H7 (cell line): ENCODE data around the gene THRB. TPM values are rescaled to one million over a fixed set of nuclear protein-coding genes. Genes with fewer than 3 reads are reported as not detected.
A peak's percentile ranks its signal among the peaks of the same experiment; 100 is the strongest.

Experiments used
- DNase-seq: peaks from one replicate; pipeline ENCODE4 v3.0.0; 2012
- H3K27me3 ChIP-seq: 2 replicates; pipeline ENCODE4 v1.6.0; 2011; ENCODE audit warnings: mild to moderate bottlenecking, low read length; ENCODE audit not compliant: control insufficient read depth, insufficient read depth
- H3K36me3 ChIP-seq: replicated peaks from 2 replicates; pipeline ENCODE4 v1.5.1; 2011; ENCODE audit warnings: low read length; ENCODE audit not compliant: control insufficient read depth, insufficient read depth
- H3K4me3 ChIP-seq: 2 replicates; pipeline ENCODE4 v1.5.1; 2011; ENCODE audit warnings: low read depth, mild to moderate bottlenecking, control low read depth, low read length, moderate library complexity; ENCODE audit not compliant: insufficient read depth
- total RNA-seq: library from RNA; depleted of rRNA; stranded (reverse); fragments of >200 nt; shearing (Covaris generic); gene quantifications from 2 replicates; pipeline ENCODE4 v1.2.3, GENCODE V29; 2014

Gene THRB
- total RNA-seq, 1 experiment from 2014 or later = 1.0 TPM

DNA sequence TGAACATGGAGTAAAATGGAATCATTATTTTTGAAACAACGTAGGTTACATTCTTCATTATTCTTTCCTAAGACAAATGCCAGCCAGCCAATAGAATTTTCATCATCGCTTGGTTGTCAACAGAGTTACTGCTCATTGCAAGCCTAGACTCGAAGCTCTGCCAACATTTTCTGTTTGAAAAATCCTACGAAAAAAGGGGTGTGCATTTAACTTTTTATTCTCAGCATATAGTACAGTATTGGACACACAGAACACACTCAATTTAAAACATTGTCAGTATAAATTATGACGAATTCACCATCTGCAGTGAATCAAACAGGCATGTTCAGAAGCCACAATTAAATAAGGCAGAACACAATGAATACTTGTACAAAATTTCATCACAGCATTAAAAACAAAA, 317.4 kb downstream of the THRB start:
- DNase-seq = no peak
- Histone ChIP-seq H3K27me3 (no peaks in the 10 kb centered on the region), H3K36me3 (no peaks in the 10 kb centered on the region), H3K4me3 (no peak overlapping the region)

- Histone ChIP-seq H3K4me3 (no peak overlapping the region), H3K36me3 (no peaks in the 10 kb centered on the region), H3K27me3 (no peaks in the 10 kb centered on the region)
- no peak for DNase-seq
Measured at GRCh38 chr3:24174614-24175013, 320.0 kb downstream of the THRB start.

DNA sequence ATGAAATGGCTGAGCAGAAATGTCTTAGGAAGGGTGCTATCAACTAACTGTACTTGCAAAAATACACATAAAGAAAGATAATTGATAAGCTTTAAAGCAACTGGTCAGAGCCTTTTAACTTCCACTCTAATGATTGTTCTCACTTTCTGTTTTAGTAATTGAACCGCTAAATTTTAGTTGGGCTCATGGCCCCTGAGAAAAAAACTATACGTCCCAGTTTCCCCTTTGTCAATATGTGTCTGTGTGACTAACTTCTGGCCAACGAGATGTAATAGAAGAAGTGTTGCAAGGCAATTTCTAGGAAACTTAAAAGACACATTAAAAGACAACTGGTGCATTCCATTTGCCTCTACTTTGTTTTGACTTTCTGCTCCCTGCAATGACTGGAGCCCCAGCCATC, 325.7 kb downstream of the THRB start:
- no peaks in the 10 kb centered on the region for H3K36me3 ChIP-seq
- no peak overlapping the region for H3K4me3 ChIP-seq
- DNase-seq = no peak
- no peaks in the 10 kb centered on the region for H3K27me3 ChIP-seq

- Histone ChIP-seq H3K4me3 (no peak overlapping the region), H3K27me3 (no peaks in the 10 kb centered on the region), H3K36me3 (no peaks in the 10 kb centered on the region)
- DNase-seq = no peak
Measured at GRCh38 chr3:24167429-24167828, 327.2 kb downstream of the THRB start.

DNA sequence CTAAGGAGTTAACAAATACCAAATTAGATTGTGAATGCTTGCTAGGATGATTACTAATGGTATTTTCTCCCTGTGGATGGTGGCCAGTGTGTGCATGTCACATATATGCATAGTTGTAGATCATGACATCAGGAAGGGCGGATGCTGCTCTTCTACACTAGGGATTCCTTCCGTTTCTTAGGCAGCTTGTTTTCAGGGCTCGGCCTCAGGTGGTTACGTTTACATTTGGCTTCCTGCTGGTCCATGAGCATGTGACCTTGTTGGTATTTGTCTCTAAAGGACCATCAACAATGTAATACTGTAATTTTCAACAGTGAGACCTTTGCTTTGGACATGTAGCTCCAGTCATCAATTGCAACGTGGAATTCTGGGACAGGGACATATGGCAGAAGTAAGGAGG, 328.1 kb downstream of the THRB start:
- H3K36me3 ChIP-seq = no peaks in the 10 kb centered on the region
- H3K4me3 ChIP-seq = no peak overlapping the region
- DNase-seq = peak; percentile 9
- H3K27me3 ChIP-seq = no peaks in the 10 kb centered on the region

DNA sequence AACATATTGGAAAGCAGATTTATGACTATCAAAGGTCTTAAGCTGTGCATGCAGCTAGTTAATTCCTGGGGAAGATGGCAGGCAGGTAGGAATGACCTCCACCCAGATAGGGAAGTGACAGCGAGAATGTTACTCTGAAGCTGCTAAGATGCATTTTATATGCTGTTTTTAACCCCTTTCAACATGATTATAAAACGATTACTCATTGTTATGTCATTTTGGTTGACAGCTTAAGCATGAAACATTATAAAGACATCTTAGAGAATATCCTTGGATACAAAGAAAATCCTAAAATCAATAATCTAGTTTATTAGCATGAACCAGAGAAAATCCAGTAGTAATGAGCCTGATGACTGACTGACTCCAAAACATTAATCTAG, 329.1 kb downstream of the THRB start:
- no peaks in the 10 kb centered on the region for H3K27me3 ChIP-seq
- H3K36me3 ChIP-seq = no peaks in the 10 kb centered on the region
- no peak for DNase-seq
- no peak overlapping the region for H3K4me3 ChIP-seq

- Histone ChIP-seq H3K36me3 (no peaks in the 10 kb centered on the region), H3K4me3 (no peak overlapping the region)
- DNase-seq = no peak
Measured at GRCh38 chr3:24164967-24165602, 329.6 kb downstream of the THRB start.

DNA sequence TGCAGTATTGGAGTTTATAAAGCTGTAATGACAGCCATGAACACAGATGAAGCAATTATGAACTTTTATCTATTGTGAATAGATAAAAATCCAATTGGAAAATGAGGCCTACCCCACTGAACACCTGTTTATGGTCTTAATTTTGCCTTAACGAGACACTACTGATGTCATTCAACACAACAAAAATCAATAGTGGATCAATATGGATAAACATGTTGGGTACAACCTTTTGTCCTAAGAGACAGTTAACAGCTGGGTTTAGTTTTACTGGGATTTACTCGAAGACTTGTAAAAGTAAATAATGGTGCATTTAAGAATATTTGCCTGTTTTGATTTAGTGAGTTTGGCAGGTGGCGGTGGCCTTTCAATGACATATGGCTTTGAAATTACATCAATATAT, 331.7 kb downstream of the THRB start:
- DNase-seq = no peak
- H3K36me3 ChIP-seq = no peaks in the 10 kb centered on the region
- H3K4me3 ChIP-seq = no peak overlapping the region
- no peaks in the 10 kb centered on the region for H3K27me3 ChIP-seq

More at GRCh38 chr3:24164967-24165602, 329.6 kb downstream of the THRB start:
- H3K27me3 ChIP-seq = no peaks in the 10 kb centered on the region

DNA sequence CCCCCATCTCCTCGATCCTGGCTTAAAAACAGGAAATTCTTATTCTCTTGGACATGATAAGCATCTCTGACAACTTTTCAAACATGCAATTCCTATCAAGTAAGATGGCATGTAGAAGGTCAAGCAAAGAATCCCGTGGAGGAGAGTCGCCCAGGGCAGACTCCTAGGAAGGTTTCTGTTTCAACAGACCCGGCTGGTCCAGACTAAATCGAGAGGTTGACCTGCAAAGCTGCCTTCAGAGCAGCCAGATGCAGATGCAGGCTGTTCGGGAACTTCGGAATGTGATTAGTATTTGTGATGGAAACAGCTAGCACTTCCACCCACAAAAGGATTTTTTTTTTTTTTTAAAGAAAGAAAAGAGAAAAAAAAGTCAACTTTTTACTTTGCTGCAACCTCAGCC, 332.8 kb downstream of the THRB start:
- Histone ChIP-seq H3K36me3 (no peaks in the 10 kb centered on the region), H3K27me3 (no peaks in the 10 kb centered on the region), H3K4me3 (no peak overlapping the region)
- peak; percentile 15 for DNase-seq

DNA sequence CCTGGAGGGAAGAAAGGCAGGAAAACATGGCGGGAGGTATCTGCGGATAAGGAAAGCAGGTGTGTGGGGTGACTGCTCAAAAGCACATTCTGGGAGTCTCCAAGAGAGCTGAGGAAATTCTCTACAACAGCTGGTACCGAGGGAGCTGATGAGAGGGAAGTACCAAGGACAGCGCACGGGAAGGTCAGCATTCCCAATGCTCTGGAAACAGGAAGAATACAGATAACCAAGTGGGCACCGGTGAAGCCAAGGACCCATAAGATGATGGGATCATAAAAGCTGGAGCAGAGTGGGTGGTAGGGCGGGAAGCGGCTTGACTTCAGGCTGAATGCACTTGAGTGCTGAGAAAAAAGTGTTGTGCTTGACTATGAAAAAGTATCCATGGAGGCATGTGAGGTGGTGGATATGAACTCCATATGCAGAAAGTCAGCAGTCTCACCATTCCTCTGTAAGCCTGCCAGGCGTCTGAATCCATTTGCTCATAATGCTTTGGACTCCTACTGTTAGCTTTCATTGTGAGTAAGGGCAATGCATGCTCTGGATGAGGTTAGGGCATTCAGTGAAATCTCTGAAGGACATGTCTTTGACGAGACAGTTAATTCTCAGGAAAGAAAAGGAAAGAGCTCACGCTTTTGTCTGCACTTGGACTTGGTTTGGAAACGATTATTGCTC, 334.1 kb downstream of the THRB start:
- Histone ChIP-seq H3K27me3 (no peaks in the 10 kb centered on the region), H3K36me3 (no peaks in the 10 kb centered on the region), H3K4me3 (no peak overlapping the region)
- peak; percentile 24 for DNase-seq

GRCh38 chr3:24158761-24159454, 335.7 kb downstream of the THRB start:
- Histone ChIP-seq H3K36me3 (no peaks in the 10 kb centered on the region), H3K27me3 (no peaks in the 10 kb centered on the region), H3K4me3 (no peak overlapping the region)
- no peak for DNase-seq

DNA sequence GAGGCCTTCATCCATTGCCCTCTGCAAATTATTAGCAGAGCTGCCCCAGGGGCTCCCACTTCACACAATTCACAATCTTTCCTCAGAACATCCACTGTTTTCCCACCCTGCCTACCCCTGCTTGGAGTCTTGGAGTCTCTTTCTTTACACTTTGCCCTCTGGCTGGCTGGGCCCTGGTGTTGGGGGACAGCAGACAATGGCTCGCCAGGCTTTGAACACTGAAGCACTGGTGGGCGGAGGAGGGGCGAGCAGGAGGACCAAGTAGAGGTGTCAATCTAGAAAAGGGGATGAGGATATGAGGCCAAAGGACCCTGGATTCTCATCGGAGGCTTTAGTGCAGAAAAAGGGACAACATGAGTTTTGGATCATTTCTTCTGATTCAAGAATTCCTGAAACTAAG, 337.5 kb downstream of the THRB start:
- Histone ChIP-seq H3K27me3 (no peaks in the 10 kb centered on the region), H3K36me3 (no peaks in the 10 kb centered on the region), H3K4me3 (no peak overlapping the region)
- no peak for DNase-seq

GRCh38 chr3:24156466-24156865, 338.2 kb downstream of the THRB start:
- DNase-seq = no peak
- H3K4me3 ChIP-seq = no peak overlapping the region

GRCh38 chr3:24155276-24155675, 339.4 kb downstream of the THRB start:
- DNase-seq = no peak
- no peak overlapping the region for H3K4me3 ChIP-seq
- H3K27me3 ChIP-seq = no peaks in the 10 kb centered on the region
- H3K36me3 ChIP-seq = no peaks in the 10 kb centered on the region

More at GRCh38 chr3:24156466-24156865, 338.2 kb downstream of the THRB start:
- Histone ChIP-seq H3K27me3 (no peaks in the 10 kb centered on the region), H3K36me3 (no peaks in the 10 kb centered on the region)

- H3K27me3 ChIP-seq = no peaks in the 10 kb centered on the region
- no peak overlapping the region for H3K4me3 ChIP-seq
- no peak for DNase-seq
- no peaks in the 10 kb centered on the region for H3K36me3 ChIP-seq
Measured at GRCh38 chr3:24154781-24155180, 339.9 kb downstream of the THRB start.
